Measurements from ENCODE around the gene LLCFC1.

DNA sequence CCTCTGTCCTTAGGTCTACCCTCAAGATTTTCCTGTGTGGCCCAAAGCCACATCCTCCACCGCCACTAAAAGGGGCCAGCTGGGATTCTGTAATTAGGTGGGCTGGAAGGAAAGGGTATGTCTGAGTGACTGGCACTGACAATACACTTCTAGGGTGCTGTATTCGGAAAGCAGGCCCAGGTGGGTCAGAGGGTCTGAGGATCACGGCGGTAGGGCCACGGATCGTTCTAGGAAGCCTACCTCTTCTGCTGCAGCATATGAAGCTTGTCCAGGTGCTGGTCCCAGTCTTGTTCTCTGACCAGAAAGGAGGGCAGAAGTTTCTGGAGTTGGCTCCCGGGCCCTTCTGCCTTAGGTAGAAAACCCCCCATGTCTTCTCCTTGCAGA lies 6.2 kb upstream of the LLCFC1 start:
- no peak for TF ChIP-seq EZH2phosphoT487 (IDR thresholded peaks at IDR 0.05; ENCODE audit: borderline replicate concordance, low read length)
- TF ChIP-seq, protein P1, sequence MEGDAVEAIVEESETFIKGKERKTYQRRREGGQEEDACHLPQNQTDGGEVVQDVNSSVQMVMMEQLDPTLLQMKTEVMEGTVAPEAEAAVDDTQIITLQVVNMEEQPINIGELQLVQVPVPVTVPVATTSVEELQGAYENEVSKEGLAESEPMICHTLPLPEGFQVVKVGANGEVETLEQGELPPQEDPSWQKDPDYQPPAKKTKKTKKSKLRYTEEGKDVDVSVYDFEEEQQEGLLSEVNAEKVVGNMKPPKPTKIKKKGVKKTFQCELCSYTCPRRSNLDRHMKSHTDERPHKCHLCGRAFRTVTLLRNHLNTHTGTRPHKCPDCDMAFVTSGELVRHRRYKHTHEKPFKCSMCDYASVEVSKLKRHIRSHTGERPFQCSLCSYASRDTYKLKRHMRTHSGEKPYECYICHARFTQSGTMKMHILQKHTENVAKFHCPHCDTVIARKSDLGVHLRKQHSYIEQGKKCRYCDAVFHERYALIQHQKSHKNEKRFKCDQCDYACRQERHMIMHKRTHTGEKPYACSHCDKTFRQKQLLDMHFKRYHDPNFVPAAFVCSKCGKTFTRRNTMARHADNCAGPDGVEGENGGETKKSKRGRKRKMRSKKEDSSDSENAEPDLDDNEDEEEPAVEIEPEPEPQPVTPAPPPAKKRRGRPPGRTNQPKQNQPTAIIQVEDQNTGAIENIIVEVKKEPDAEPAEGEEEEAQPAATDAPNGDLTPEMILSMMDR (conservative IDR thresholded peaks at IDR 0.05; ENCODE audit: low read depth, low read length) = no peak

Data from PC-3 (cell line).